ENCODE measurements around the gene AK4.
"Not testable (repeated sequence)": the region's sequence is repeated elsewhere in the genome, so short reads cannot be mapped to it uniquely, and the experiment has no call there.

The AK4 gene

GRCh38 chr1:65214340-65215027 lies 66.5 kb downstream of the AK4 start:
- no peak for DNase-seq (ENCODE audit: low read depth)

GRCh38 chr1:65216989-65217388 lies 69.0 kb downstream of the AK4 start:
- DNase-seq (ENCODE audit: low read depth), result no peak

GRCh38 chr1:65221638-65222339 lies 73.8 kb downstream of the AK4 start:
- DNase-seq (ENCODE audit: low read depth), result no peak

GRCh38 chr1:65222340-65222940 lies 74.4 kb downstream of the AK4 start:
- no peak for DNase-seq (ENCODE audit: low read depth)

- DNase-seq (ENCODE audit: low read depth), result no peak
Observed at GRCh38 chr1:65224681-65225091, 76.7 kb downstream of the AK4 start.

- no peak for DNase-seq (ENCODE audit: low read depth)
Observed at GRCh38 chr1:65225179-65225578, 77.2 kb downstream of the AK4 start.

- no peak for DNase-seq (ENCODE audit: low read depth)
Observed at GRCh38 chr1:65229201-65229600, 81.2 kb downstream of the AK4 start.

- DNase-seq (ENCODE audit: low read depth), result no peak
Observed at GRCh38 chr1:65229754-65230339, 81.8 kb downstream of the AK4 start.

GRCh38 chr1:65230731-65231481 lies 82.9 kb downstream of the AK4 start:
- no peak for DNase-seq (ENCODE audit: low read depth)

GRCh38 chr1:65231718-65232330 lies 83.8 kb downstream of the AK4 start:
- DNase-seq (ENCODE audit: low read depth), result no peak

GRCh38 chr1:65232461-65232990 lies 84.5 kb downstream of the AK4 start:
- DNase-seq (ENCODE audit: low read depth), result no peak

GRCh38 chr1:65233782-65234181 lies 85.8 kb downstream of the AK4 start:
- no peak for DNase-seq (ENCODE audit: low read depth)

- DNase-seq (ENCODE audit: low read depth), result no peak
Observed at GRCh38 chr1:65235867-65236805, 88.1 kb downstream of the AK4 start.

- DNase-seq (ENCODE audit: low read depth), result not testable (repeated sequence)
Observed at GRCh38 chr1:65237088-65237487, 89.1 kb downstream of the AK4 start.

- no peak for DNase-seq (ENCODE audit: low read depth)
Observed at GRCh38 chr1:65237503-65237902, 89.5 kb downstream of the AK4 start.

- DNase-seq (ENCODE audit: low read depth), result no peak
Observed at GRCh38 chr1:65238010-65238409, 90.0 kb downstream of the AK4 start.

- no peak for DNase-seq (ENCODE audit: low read depth)
Observed at GRCh38 chr1:65243491-65243890, 95.5 kb downstream of the AK4 start.

GRCh38 chr1:65245295-65245694 lies 97.3 kb downstream of the AK4 start:
- no peak for DNase-seq (ENCODE audit: low read depth)

- no peak for DNase-seq (ENCODE audit: low read depth)
Observed at GRCh38 chr1:65247419-65248359, 99.7 kb downstream of the AK4 start.

All from stimulated activated CD8-positive, alpha-beta memory T cell treated with anti-CD3 and anti-CD28 coated beads, Interleukin-15, amount 100 ng/mL, for 24 hours (primary cell).